H1 (cell line): ENCODE results near the gene CYP2W1. TPM values are rescaled to one million over a fixed set of nuclear protein-coding genes. Genes with fewer than 3 reads are reported as not detected.
A peak's percentile ranks its signal among the peaks of the same experiment; 100 is the strongest.

ENCODE experiments used
- CTCF ChIA-PET: fragments of 300-600 bp; sonication (Branson Sonifier 250); formaldehyde crosslinking; loops from one replicate; lab custom pipeline; 2021; ENCODE audit not compliant: partially characterized antibody; lab: Charles Lee
- POLR2A ChIA-PET: fragments of 300-600 bp; sonication (Branson Sonifier 250); formaldehyde crosslinking; loops from one replicate; lab custom pipeline; 2021; ENCODE audit warnings: inconsistent platforms; ENCODE audit not compliant: partially characterized antibody; lab: Charles Lee
- DNase-seq, 2 experiments: peaks; one replicate each; pipeline versions ENCODE4 v3.0.0 to v3.0.0-alpha.2; 2010 to 2022; ENCODE audit warnings: low spot score in 2 of 2, low read depth in 1 of 2, mixed read lengths in 1 of 2
- FAIRE-seq: peaks from 2 replicates; lab custom pipeline; 2011; peaks lifted over from hg19 to GRCh38; lab: Jason Lieb, UNC
- H2AFZ ChIP-seq: 2 replicates; pipeline ENCODE4 v1.8.1; 2012; ENCODE audit warnings: low read length, inconsistent platforms
- H2AK5ac ChIP-seq: 2 replicates; pipeline ENCODE4 v1.6.1; 2013; ENCODE audit warnings: low read depth, low read length
- H2BK120ac ChIP-seq: replicated peaks from 2 replicates; pipeline ENCODE3; 2013; ENCODE audit warnings: low read depth, low read length, inconsistent platforms
- H2BK12ac ChIP-seq: 2 replicates; pipeline ENCODE4 v1.6.1; 2013; ENCODE audit warnings: low read depth, low read length
- H2BK15ac ChIP-seq: 2 replicates; pipeline ENCODE4 v1.6.1; 2013; ENCODE audit warnings: low read length
- H2BK20ac ChIP-seq: 2 replicates; pipeline ENCODE4 v1.6.1; 2013; ENCODE audit warnings: low read length
- H2BK5ac ChIP-seq: 2 replicates; pipeline ENCODE4 v1.6.1; 2013; ENCODE audit warnings: low read depth, low read length
- H3K14ac ChIP-seq: 2 replicates; pipeline ENCODE4 v1.6.1; 2013; ENCODE audit warnings: inconsistent platforms; ENCODE audit not compliant: insufficient read length
- H3K18ac ChIP-seq: 2 replicates; pipeline ENCODE4 v1.6.1; 2013; ENCODE audit warnings: low read length; ENCODE audit errors: extremely low read depth
- H3K23ac ChIP-seq: 2 replicates; pipeline ENCODE4 v1.6.1; 2013; ENCODE audit warnings: inconsistent platforms; ENCODE audit not compliant: insufficient read length
- H3K23me2 ChIP-seq: 2 replicates; pipeline ENCODE4 v1.6.1; 2013; ENCODE audit warnings: low read depth, low read length
- H3K27ac ChIP-seq: 2 replicates; pipeline ENCODE4 v1.6.1; 2011; ENCODE audit warnings: low read depth, low read length, inconsistent platforms
- H3K27me3 ChIP-seq, 4 experiments: replicated peaks in 1 of 4; 1 replicate in 1 of 4; 2 replicates in 3 of 4; pipeline versions ENCODE4 v1.6.1 to v1.8.1; 2011 to 2013; ENCODE audit warnings: low read length in 3 of 4, mild to moderate bottlenecking in 3 of 4, inconsistent platforms in 2 of 4, mixed read lengths in 2 of 4, moderate library complexity in 1 of 4; ENCODE audit not compliant: control insufficient read depth in 3 of 4, insufficient read depth in 3 of 4; ENCODE audit errors: extremely low read depth in 1 of 4
- H3K36me3 ChIP-seq, 4 experiments: 2 replicates each; pipeline versions ENCODE4 v1.6.1 to v1.8.1; 2011 to 2013; ENCODE audit warnings: mild to moderate bottlenecking in 4 of 4, low read length in 3 of 4, moderate library complexity in 2 of 4, control low read depth in 1 of 4, inconsistent platforms in 1 of 4; ENCODE audit not compliant: insufficient read depth in 4 of 4, control insufficient read depth in 2 of 4
- H3K4ac ChIP-seq: replicated peaks from 2 replicates; pipeline ENCODE3; 2013; ENCODE audit warnings: low read length, low read depth, mixed read lengths, inconsistent platforms; ENCODE audit not compliant: insufficient read length
- H3K4me1 ChIP-seq, 4 experiments: replicated peaks in 1 of 4; 1 replicate in 1 of 4; 2 replicates in 3 of 4; pipeline versions ENCODE4 v1.6.1 to v1.8.1; 2011 to 2013; ENCODE audit warnings: low read length in 3 of 4, inconsistent platforms in 2 of 4, mixed read lengths in 1 of 4; ENCODE audit not compliant: insufficient read depth in 4 of 4, control insufficient read depth in 3 of 4
- H3K4me2 ChIP-seq, 2 experiments: 2 replicates each; pipeline versions ENCODE4 v1.6.1 to v1.8.1; 2011 to 2013; ENCODE audit warnings: low read depth in 2 of 2, low read length in 2 of 2, control low read depth in 1 of 2, inconsistent platforms in 1 of 2, mild to moderate bottlenecking in 1 of 2; ENCODE audit not compliant: insufficient read depth in 1 of 2
- H3K4me3 ChIP-seq, 4 experiments: fragments of 200-600, 300-600 bp in 1 of 4; sonication (generic), shearing (Covaris generic), sonication (Bioruptor Twin) in 1 of 4; 2 replicates each; pipeline versions ENCODE4 v1.5.1 to v1.8.1; 2011 to 2016; ENCODE audit warnings: low read length in 4 of 4, low read depth in 3 of 4, control low read depth in 2 of 4, inconsistent platforms in 2 of 4, mild to moderate bottlenecking in 2 of 4, mixed read lengths in 1 of 4, moderate library complexity in 1 of 4; ENCODE audit not compliant: insufficient read depth in 2 of 4; ENCODE audit errors: extremely low read depth in 1 of 4
- H3K56ac ChIP-seq: replicated peaks from 2 replicates; pipeline ENCODE3; 2013; ENCODE audit warnings: low read depth, mild to moderate bottlenecking, mixed read lengths, low read length, inconsistent platforms; ENCODE audit not compliant: insufficient read length
- H3K79me1 ChIP-seq: 2 replicates; pipeline ENCODE4 v1.6.1; 2013; ENCODE audit warnings: low read depth, low read length, control low read depth
- H3K79me2 ChIP-seq, 2 experiments: 2 replicates each; pipeline versions ENCODE4 v1.6.1 to v1.8.1; 2012 to 2013; ENCODE audit warnings: low read length in 2 of 2, mild to moderate bottlenecking in 2 of 2, inconsistent platforms in 1 of 2; ENCODE audit not compliant: insufficient read depth in 2 of 2, control insufficient read depth in 1 of 2
- H3K9ac ChIP-seq, 4 experiments: replicated peaks in 1 of 4; 1 replicate in 1 of 4; 2 replicates in 3 of 4; pipeline versions ENCODE4 v1.6.1 to v1.8.1; 2011 to 2013; ENCODE audit warnings: low read depth in 3 of 4, low read length in 3 of 4, control low read depth in 2 of 4, mild to moderate bottlenecking in 2 of 4, moderate library complexity in 2 of 4, inconsistent platforms in 1 of 4; ENCODE audit errors: extremely low read depth in 1 of 4
- H3K9me3 ChIP-seq, 2 experiments: 2 replicates each; pipeline versions ENCODE4 v1.6.1 to v1.8.1; 2012 to 2013; ENCODE audit warnings: mild to moderate bottlenecking in 2 of 2, moderate library complexity in 2 of 2, control low read depth in 1 of 2, inconsistent platforms in 1 of 2, low read depth in 1 of 2, low read length in 1 of 2, mixed read lengths in 1 of 2; ENCODE audit not compliant: insufficient read depth in 2 of 2
- H4K20me1 ChIP-seq, 2 experiments: replicated peaks in 1 of 2; 2 replicates each; pipeline versions ENCODE3 to v1.8.1; 2011 to 2013; ENCODE audit warnings: inconsistent platforms in 2 of 2, low read length in 2 of 2, mild to moderate bottlenecking in 1 of 2; ENCODE audit not compliant: insufficient read depth in 2 of 2, control insufficient read depth in 1 of 2
- H4K5ac ChIP-seq: 2 replicates; pipeline ENCODE4 v1.6.1; 2013; ENCODE audit warnings: low read length, low read depth, mixed read lengths, inconsistent platforms; ENCODE audit not compliant: insufficient read length
- H4K8ac ChIP-seq: 2 replicates; pipeline ENCODE4 v1.8.0; 2013; ENCODE audit warnings: mild to moderate bottlenecking, moderate library complexity, low read length, inconsistent platforms; ENCODE audit not compliant: insufficient read depth; ENCODE audit errors: extremely low read depth
- H4K91ac ChIP-seq: replicated peaks from 2 replicates; pipeline ENCODE3; 2013; ENCODE audit warnings: low read length, mixed read lengths, inconsistent platforms; ENCODE audit not compliant: insufficient read length
- ATF2 ChIP-seq: IDR thresholded peaks from 2 replicates; pipeline ENCODE4 v1.6.1; 2012; ENCODE audit warnings: low read length, inconsistent platforms
- CTCF ChIP-seq, 3 experiments: IDR thresholded peaks; 1 replicate in 2 of 3; 2 replicates in 1 of 3; pipeline versions ENCODE4 v1.5.1 to v1.6.1; 2011; ENCODE audit warnings: low read length in 3 of 3, mild to moderate bottlenecking in 3 of 3, inconsistent platforms in 2 of 3, low read depth in 1 of 3, moderate library complexity in 1 of 3; ENCODE audit not compliant: insufficient read depth in 1 of 3; ENCODE audit errors: control extremely low read depth in 1 of 3
- HDAC2 ChIP-seq, 2 experiments: fragments of 300-600 bp in 1 of 2; sonication (generic) in 1 of 2; IDR thresholded peaks; 2 replicates each; pipeline ENCODE4 v1.6.1; 2011 to 2012; ENCODE audit warnings: low read depth in 2 of 2, low read length in 2 of 2, mild to moderate bottlenecking in 2 of 2, moderate library complexity in 2 of 2, borderline replicate concordance in 1 of 2, inconsistent platforms in 1 of 2
- HDAC6 ChIP-seq: IDR thresholded peaks from one replicate; pipeline ENCODE4 v1.7.1; 2012; ENCODE audit warnings: low read depth, mild to moderate bottlenecking, inconsistent platforms, low read length, moderate library complexity
- SP4 ChIP-seq: IDR thresholded peaks from 2 replicates; pipeline ENCODE4 v1.6.1; 2012; ENCODE audit warnings: low read length, inconsistent platforms
- YY1 ChIP-seq: IDR thresholded peaks from 2 replicates; pipeline ENCODE4 v1.6.1; 2011; ENCODE audit warnings: low read depth, mild to moderate bottlenecking, low read length
- WGBS, 2 experiments: shearing (Covaris generic) in 1 of 2; methylation state at CpG; one replicate each; pipeline versions ENCODE4 v1.1.6 to v1.1.7; 2013 to 2015; ENCODE audit warnings: low lambda C conversion rate in 2 of 2, mixed read lengths in 2 of 2, inconsistent platforms in 1 of 2, low coverage in 1 of 2, missing lambda C conversion rate in 1 of 2; ENCODE audit not compliant: insufficient replicate concordance in 2 of 2, insufficient coverage in 1 of 2, insufficient read length in 1 of 2; ENCODE audit errors: extremely low coverage in 1 of 2, missing lambda C conversion rate in 1 of 2; 5-methylcytosine and 5-hydroxymethylcytosine counted together
- polyA plus RNA-seq, 7 experiments: library from polyadenylated mRNA; depleted of rRNA in 3 of 7; stranded (reverse) in 5 of 7; unstranded in 2 of 7; fragments of >200 nt in 5 of 7; fragments of 200-250 nt in 2 of 7; gene quantifications; 1 replicate in 5 of 7; 2 replicates in 1 of 7; 4 replicates in 1 of 7; pipeline versions ENCODE4 v1.2.1 to v1.2.3, GENCODE V29; 2011 to 2013; ENCODE audit warnings: missing spikeins in 2 of 7, mixed read lengths in 2 of 7
- total RNA-seq: library from RNA; stranded (reverse); fragmentation: NEBNext Ultra II Directional; extraction: Animal tissue kit (Norgen Biotek cat#: 25700); gene quantifications from 2 replicates; pipeline ENCODE4 v1.2.1, GENCODE V29; 2021

Gene CYP2W1
- total and polyA plus RNA-seq, 2 of the 8 experiments (the other 6 are each of a cell fraction or from before 2014, with no cell fraction given), result not detected

- H3K27ac ChIP-seq, result no peak overlapping the region
- FAIRE-seq (no peak), DNase-seq (no peak)
- H3K79me2 ChIP-seq, result peaks cover 0 to 6% of the 10 kb centered on the region in 2 experiments; a peak in 1 of 4 replicates
- 0 out of 7 replicates have a peak overlapping the region, but pooled peaks of 1 of the 4 experiments have one; percentile 15 for H3K9ac ChIP-seq
- H3K23ac ChIP-seq, result no peak overlapping the region
- H2BK120ac ChIP-seq, result no peak overlapping the region
- no peak overlapping the region for H3K18ac ChIP-seq
- H3K36me3 ChIP-seq, result no peaks in the 10 kb centered on the region; a peak in 1 of 8 replicates
- WGBS, 2 experiments, result 90% methylated on average over 21 of the region's 42 CpGs; no CpG with 5 or more reads in 1 of the 2 experiments
- H3K79me1 ChIP-seq, result peaks cover 8% of the 10 kb centered on the region
- H2AK5ac ChIP-seq, result no peak overlapping the region
- CTCF ChIA-PET, result interaction anchor here (0.7 to 10.9 kb wide), 10 partner anchors 26 to 97 kb away, joined by 3 to 117 read pairs (median 4); no protein-coding TSS in a partner anchor
- no peak overlapping the region for H3K56ac ChIP-seq
- H3K27me3 ChIP-seq, result no peaks in the 10 kb centered on the region
- no peak overlapping the region for H2BK12ac ChIP-seq
- H3K4ac ChIP-seq, result no peak overlapping the region
- peaks cover 0 to 8% of the 10 kb centered on the region in 2 experiments; a peak in 1 of 4 replicates for H3K9me3 ChIP-seq
- no peak overlapping the region for H3K14ac ChIP-seq
- no peaks in the 10 kb centered on the region for H3K4me1 ChIP-seq
- H2BK20ac ChIP-seq, result no peak overlapping the region
- H3K4me3 ChIP-seq, result no peak overlapping the region
- H4K8ac ChIP-seq, result no peak overlapping the region; the same call in 1 of the 2 replicates
- H4K20me1 ChIP-seq, result peaks cover 7% of the 10 kb centered on the region in 2 experiments
- no peak overlapping the region for H3K4me2 ChIP-seq
- no peaks in the 10 kb centered on the region for H3K23me2 ChIP-seq
- H4K91ac ChIP-seq, result no peak overlapping the region
- H4K5ac ChIP-seq, result no peak overlapping the region
- no peak overlapping the region for H2AFZ ChIP-seq
- no peak overlapping the region for H2BK5ac ChIP-seq
- POLR2A ChIA-PET, result interaction anchor here (0.7 to 1.1 kb wide), 2 partner anchors 27 to 117 kb away, joined by 3 read pairs; no protein-coding TSS in a partner anchor
- H2BK15ac ChIP-seq, result no peak overlapping the region
- TF ChIP-seq CTCF (IDR thresholded peaks at IDR 0.05; ENCODE audit: control extremely low read depth in 1 of 3, insufficient read depth in 1 of 3, low read depth in 1 of 3, low read length in 3 of 3) (peak in 1 of 3 experiments; percentile 34; a peak in 1 of 4 replicates), ATF2 (no peak), SP4 (no peak), HDAC2 (IDR thresholded peaks at IDR 0.05; ENCODE audit: borderline replicate concordance in 1 of 2, low read depth in 2 of 2, low read length in 2 of 2) (no peak), YY1 (no peak), HDAC6 (no peak)
Observed at GRCh38 chr7:1019789-1020610, 37.0 kb downstream of the CYP2W1 start.
